A549 treated with Hydrocortisone at 1 μM for 4 hours (cell line): ENCODE results near the gene ILDR2. TPM values are rescaled to one million over a fixed set of nuclear protein-coding genes. Genes with fewer than 3 reads are reported as not detected.

Experiments
- total RNA-seq: library from RNA; stranded (reverse); fragments of 200-300 nt; extraction: Qiagen RNA extraction; gene quantifications from 5 replicates; pipeline ENCODE4 v1.2.3, GENCODE V29; 2022

ILDR2 gene, protein sequence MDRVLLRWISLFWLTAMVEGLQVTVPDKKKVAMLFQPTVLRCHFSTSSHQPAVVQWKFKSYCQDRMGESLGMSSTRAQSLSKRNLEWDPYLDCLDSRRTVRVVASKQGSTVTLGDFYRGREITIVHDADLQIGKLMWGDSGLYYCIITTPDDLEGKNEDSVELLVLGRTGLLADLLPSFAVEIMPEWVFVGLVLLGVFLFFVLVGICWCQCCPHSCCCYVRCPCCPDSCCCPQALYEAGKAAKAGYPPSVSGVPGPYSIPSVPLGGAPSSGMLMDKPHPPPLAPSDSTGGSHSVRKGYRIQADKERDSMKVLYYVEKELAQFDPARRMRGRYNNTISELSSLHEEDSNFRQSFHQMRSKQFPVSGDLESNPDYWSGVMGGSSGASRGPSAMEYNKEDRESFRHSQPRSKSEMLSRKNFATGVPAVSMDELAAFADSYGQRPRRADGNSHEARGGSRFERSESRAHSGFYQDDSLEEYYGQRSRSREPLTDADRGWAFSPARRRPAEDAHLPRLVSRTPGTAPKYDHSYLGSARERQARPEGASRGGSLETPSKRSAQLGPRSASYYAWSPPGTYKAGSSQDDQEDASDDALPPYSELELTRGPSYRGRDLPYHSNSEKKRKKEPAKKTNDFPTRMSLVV
- total RNA-seq: 0.01 to 0.06 TPM (median 0.02 TPM) in 4 of 5 replicates, not detected in the other

DNA sequence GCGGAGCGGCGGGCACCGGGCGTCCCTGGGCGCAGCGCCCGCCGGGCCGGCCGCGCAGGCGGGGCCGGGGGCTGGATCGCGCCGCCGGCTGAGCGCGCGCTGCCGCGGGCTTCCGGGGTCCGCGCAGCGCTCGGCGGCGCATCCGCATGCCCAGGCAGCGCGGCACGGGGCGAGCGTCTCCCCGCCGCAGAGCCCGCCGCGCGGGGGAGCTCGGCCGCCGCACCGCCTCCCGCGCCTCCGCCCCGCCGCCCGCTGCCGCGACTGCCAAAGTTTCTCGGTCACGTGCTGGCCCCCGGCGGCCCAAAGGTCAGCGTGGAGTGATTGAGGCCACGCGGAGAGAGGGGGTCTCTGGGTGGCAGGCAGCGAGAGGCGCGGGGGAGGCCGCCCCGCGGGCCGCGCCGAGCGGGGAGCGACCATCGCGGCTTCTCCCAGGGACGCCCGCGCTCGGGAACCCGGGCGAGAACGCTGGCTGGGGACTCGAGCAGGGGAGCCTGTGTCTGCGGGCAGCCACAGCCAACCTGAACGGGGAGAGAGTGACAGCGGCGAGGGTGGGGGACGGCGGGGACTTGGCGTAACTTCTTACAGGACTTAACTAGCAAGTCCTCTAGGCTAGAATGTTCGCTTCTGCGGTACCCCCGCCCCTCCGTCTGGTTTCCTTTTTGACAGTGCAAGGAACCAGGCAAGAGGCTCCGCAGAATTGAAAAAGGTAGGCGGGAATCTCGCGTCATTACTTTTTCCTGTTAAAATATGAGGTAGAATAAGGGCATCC lies at the start of gene ILDR2:
Gene ILDR2 (minus strand): TSS at position 180 of the 769 bp plus-strand sequence. CDS start 272 bp downstream, outside the sequence.

DNA sequence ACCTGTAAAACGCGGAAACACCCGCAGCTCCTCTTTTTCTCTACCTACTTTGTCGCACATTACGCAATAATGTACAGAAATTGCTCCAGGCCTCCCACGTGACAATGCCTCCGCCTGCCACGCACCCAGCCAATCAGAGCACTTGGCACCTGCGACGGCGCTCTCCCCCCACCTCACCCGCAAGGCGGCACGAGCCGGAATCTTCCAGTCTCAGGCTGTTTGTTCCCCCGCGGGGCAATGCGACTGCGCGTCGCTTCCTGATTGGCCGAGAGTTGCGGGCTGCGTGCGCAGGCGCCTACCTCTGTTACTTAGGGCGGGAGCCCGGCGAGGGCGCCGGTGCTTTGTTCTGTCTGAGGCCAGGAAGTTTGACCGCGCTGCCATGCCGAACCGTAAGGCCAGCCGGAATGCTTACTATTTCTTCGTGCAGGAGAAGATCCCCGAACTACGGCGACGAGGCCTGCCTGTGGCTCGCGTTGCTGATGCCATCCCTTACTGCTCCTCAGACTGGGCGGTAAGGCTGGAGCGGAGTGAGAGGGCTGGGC lies 13.7 kb upstream of the ILDR2 start, which contains the start of gene MAEL:
Gene MAEL (plus strand): TSS at position 307 of the 542 bp plus-strand sequence. CDS start 73 bp downstream, at position 380.

DNA sequence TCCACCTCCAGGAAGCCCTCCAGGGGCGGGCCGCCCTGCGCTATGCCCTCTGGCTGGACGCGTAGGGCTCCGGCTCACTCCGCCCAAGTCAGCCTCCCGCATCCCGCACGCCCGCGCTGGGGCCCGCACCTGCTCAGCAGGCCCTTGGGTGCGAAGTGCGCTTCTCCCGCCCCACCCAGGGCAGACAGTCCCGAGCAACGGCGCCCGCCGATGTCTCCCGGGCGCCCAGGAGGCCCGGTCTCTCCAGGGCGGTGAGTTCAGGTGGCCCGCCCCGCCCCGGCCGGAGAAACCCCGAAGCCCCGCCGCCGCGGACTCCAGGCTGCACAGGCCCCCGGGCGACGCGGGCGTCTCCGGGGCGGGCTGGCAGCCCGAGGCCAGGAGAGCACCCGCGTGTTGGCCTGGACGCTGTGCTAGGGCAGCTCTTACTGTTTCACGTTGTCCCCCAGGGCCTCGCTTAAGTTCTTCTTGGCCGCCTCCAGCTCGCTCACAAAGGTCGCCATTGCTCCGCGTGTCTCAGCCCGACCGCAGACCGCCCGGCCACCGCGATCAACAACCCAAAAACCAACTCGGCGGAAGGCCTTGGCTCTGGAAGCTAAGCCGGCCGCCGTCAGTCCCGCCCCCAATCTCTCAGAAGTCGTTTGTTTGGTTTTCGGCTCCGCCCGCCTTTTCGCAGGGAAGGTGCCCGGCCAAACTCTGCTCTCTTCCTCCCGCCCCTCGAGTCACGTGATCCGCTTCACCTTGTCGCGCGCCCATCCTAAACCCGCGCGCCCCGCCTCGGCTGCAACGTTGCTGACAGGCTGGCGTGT lies 99.4 kb downstream of the ILDR2 start, which contains the start of gene TADA1:
Gene TADA1 (minus strand): TSS at position 531 of the 806 bp plus-strand sequence. CDS start 31 bp downstream, at position 500.

Other genes with a start within 250 kb of the ILDR2 start
- gene POGK, start 136.1 kb downstream of the ILDR2 start, total RNA-seq: 24.4 to 34.2 TPM (median 28.3 TPM) in 5 replicates
- gene TADA1, start 99.3 kb downstream of the ILDR2 start, total RNA-seq: 10.3 to 16.0 TPM (median 12.7 TPM) in 5 replicates
- not detected in 5 replicates for gene MAEL, start 13.7 kb upstream of the ILDR2 start, total RNA-seq
- 0.05 TPM in 1 of 5 replicates, not detected in the others for gene GPA33, start 114.8 kb upstream of the ILDR2 start, total RNA-seq
- gene STYXL2, start 118.5 kb upstream of the ILDR2 start, total RNA-seq: not detected in 5 replicates
- gene POU2F1, start 245.3 kb upstream of the ILDR2 start, total RNA-seq: 3.4 to 5.3 TPM (median 3.8 TPM) in 5 replicates